RWPE2 (cell line): Measurements from ENCODE around the gene MMD.
"Not testable (repeated sequence)": the region's sequence is repeated elsewhere in the genome, so short reads cannot be mapped to it uniquely, and the experiment has no call there.

Source experiments
- ATAC-seq: fragments of 200-7000 bp; cut with Tn5 transposase; 3 replicates; pipeline ENCODE4 v1.9.1; 2021; ENCODE audit warnings: low read depth
- DNase-seq: peaks from one replicate; pipeline ENCODE4 v3.0.0-alpha.2; 2020; ENCODE audit warnings: low spot score
- H3K27ac ChIP-seq: fragments of 450-650 bp; 2 replicates; pipeline ENCODE4 v1.5.1; 2017; ENCODE audit warnings: mild to moderate bottlenecking; ENCODE audit not compliant: poor library complexity, severe bottlenecking
- H3K27me3 ChIP-seq: fragments of 250-450 bp; sonication (Bioruptor Pico); 2 replicates; pipeline ENCODE4 v1.5.1; 2021; ENCODE audit warnings: mild to moderate bottlenecking, moderate library complexity; ENCODE audit not compliant: insufficient read depth, poor library complexity, severe bottlenecking
- H3K36me3 ChIP-seq: fragments of 250-450 bp; sonication (Bioruptor Pico); 2 replicates; pipeline ENCODE4 v1.5.1; 2020; ENCODE audit warnings: low read depth, mild to moderate bottlenecking, moderate library complexity
- H3K4me1 ChIP-seq: fragments of 250-450 bp; sonication (Bioruptor Pico); 2 replicates; pipeline ENCODE4 v1.5.1; 2021; ENCODE audit warnings: mild to moderate bottlenecking, moderate library complexity; ENCODE audit not compliant: insufficient read depth, poor library complexity, severe bottlenecking
- H3K4me3 ChIP-seq: fragments of 250-450 bp; sonication (Bioruptor Pico); 2 replicates; pipeline ENCODE4 v1.5.1; 2021; ENCODE audit warnings: mild to moderate bottlenecking, moderate library complexity; ENCODE audit not compliant: severe bottlenecking
- H3K9me3 ChIP-seq: fragments of 250-450 bp; sonication (Bioruptor Pico); 2 replicates; pipeline ENCODE4 v1.5.1; 2021; ENCODE audit warnings: mild to moderate bottlenecking, moderate library complexity; ENCODE audit not compliant: severe bottlenecking
- TF ChIP-seq, protein P1 (sequence below): fragments of 450-650 bp; IDR thresholded peaks from one replicate; pipeline ENCODE4 v1.5.1; 2017; ENCODE audit warnings: mild to moderate bottlenecking, moderate library complexity; ENCODE audit not compliant: poor library complexity, severe bottlenecking

The MMD gene

DNA sequence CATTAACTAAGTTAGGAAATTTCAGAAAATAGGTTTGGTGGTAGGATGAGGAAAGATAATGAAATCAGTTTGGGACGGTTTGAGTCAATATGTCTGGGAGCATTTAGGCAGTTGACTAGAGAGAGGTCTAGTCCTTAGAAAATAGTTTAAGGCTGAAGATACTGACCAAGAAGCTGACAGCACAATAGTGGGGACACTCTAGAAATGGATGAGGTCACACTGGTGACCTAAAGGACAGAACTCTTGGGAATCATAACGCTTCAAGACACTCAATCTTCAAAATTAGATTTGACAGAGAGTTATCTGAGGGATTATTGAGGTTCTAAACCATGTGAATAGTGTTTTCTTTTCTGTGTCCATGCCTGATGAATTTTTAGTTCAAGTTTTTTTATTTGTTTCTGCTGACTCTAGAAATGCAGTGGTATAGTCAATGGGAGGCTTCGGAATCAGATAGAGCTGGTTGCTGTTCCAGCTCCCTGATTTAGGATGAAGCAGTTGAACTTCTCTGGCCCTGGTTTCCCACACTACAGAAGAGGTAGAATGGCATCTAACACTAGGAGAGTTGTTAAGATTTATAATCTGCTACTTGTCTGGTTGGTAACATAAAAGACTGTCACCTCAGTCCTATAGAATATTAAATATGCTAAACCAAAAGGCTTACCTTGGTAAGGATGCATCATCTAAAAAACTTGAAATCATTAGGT is 29.7 kb downstream of the MMD start:
- DNase-seq (no peak), ATAC-seq (no peak)
- TF ChIP-seq, protein P1, sequence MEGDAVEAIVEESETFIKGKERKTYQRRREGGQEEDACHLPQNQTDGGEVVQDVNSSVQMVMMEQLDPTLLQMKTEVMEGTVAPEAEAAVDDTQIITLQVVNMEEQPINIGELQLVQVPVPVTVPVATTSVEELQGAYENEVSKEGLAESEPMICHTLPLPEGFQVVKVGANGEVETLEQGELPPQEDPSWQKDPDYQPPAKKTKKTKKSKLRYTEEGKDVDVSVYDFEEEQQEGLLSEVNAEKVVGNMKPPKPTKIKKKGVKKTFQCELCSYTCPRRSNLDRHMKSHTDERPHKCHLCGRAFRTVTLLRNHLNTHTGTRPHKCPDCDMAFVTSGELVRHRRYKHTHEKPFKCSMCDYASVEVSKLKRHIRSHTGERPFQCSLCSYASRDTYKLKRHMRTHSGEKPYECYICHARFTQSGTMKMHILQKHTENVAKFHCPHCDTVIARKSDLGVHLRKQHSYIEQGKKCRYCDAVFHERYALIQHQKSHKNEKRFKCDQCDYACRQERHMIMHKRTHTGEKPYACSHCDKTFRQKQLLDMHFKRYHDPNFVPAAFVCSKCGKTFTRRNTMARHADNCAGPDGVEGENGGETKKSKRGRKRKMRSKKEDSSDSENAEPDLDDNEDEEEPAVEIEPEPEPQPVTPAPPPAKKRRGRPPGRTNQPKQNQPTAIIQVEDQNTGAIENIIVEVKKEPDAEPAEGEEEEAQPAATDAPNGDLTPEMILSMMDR = no peak
- Histone ChIP-seq H3K27me3 (no peaks in the 10 kb centered on the region), H3K4me3 (no peak overlapping the region), H3K27ac (no peak overlapping the region), H3K4me1 (no peaks in the 10 kb centered on the region), H3K9me3 (no peaks in the 10 kb centered on the region), H3K36me3 (peaks cover 22% of the 10 kb centered on the region; the same call in 1 of the 2 replicates)

DNA sequence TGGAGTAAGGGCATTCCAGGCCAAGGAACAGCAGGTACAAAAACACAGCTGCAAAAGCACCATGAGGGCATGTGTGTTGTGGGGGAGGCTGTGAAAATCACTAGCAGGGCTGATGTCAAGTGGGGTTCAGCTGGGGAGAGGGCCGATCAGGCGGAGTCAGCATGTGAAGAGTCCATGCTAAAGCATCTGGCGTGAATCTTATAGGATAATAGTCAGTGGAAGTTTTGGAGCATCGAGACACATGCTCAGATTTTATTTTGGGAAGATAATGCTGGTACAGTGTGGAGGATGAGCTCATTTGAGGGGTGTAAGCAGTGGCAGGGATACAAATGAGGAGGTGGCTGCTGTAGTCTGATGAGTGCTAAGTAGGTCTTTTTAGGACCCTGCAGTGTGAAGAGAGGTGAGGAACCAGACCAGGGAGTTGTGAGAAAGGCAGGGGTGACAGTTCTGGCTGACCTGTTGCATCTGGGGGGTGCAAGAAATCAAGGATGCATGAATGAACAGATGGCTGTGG is 30.3 kb downstream of the MMD start:
- DNase-seq (no peak), ATAC-seq (no peak)
- TF ChIP-seq, protein P1 = no peak
- H3K4me3 ChIP-seq = no peak overlapping the region
- H3K27ac ChIP-seq = no peak overlapping the region
- H3K9me3 ChIP-seq = no peaks in the 10 kb centered on the region
- no peaks in the 10 kb centered on the region for H3K4me1 ChIP-seq
- peaks cover 22% of the 10 kb centered on the region; the same call in 1 of the 2 replicates for H3K36me3 ChIP-seq
- H3K27me3 ChIP-seq = no peaks in the 10 kb centered on the region

DNA sequence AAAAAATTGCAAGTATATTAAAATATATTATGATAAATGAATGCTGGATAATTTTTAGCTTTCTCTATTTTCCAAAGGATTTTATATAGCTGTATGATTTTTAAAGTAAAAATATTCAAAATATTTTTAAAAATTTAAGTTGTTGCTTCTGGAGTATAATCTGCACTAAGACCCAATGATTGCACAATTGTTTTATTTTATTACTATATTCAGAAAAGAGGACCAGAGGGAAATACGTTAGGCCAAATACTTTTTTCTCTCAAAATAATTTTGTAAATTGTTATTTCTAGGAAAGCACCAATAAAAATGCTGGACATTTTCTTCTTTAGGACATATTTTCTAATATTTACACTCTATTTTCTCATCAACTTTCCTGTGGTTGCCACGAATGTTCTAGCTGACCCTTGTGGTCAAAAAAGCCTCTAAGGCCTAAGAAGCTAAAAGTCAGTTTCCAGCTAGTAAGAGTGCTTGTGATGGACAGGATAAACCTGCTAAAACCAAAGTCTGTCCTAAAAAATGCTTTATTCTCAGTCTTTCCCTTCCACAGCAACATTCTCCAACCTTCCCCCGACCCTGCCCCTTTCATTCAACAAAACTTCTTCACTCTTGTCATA is 31.2 kb downstream of the MMD start:
- H3K36me3 ChIP-seq = peaks cover 17% of the 10 kb centered on the region; the same call in 1 of the 2 replicates
- no peaks in the 10 kb centered on the region for H3K27me3 ChIP-seq
- H3K4me3 ChIP-seq = no peak overlapping the region
- H3K9me3 ChIP-seq = no peaks in the 10 kb centered on the region
- no peak for DNase-seq
- ATAC-seq = no peak
- H3K4me1 ChIP-seq = no peaks in the 10 kb centered on the region
- TF ChIP-seq, protein P1 = no peak
- H3K27ac ChIP-seq = no peak overlapping the region

DNA sequence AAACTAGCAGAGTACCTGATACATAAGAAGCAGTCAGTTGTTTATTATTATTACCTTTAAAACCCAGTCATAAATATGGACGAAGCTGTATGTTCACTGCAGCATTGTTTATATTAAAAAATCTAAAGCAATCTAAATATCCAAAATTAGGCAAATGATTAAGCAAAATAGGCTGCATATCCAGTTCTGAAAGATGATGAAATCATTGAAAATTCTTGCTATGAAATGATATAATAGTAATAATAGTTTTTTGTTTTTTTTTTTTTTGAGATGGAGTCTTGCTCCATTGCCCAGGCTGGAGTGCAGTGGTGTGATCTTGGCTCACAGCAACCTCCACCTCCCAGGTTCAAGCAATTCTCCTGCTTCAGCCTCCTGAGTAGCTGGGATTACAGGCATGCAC is 31.9 kb downstream of the MMD start:
- not testable (repeated sequence) for H3K9me3 ChIP-seq, DNase-seq, H3K27ac ChIP-seq, H3K27me3 ChIP-seq, H3K4me3 ChIP-seq, ATAC-seq, H3K4me1 ChIP-seq
- peaks cover 17% of the 10 kb centered on the region; the same call in 1 of the 2 replicates for H3K36me3 ChIP-seq

DNA sequence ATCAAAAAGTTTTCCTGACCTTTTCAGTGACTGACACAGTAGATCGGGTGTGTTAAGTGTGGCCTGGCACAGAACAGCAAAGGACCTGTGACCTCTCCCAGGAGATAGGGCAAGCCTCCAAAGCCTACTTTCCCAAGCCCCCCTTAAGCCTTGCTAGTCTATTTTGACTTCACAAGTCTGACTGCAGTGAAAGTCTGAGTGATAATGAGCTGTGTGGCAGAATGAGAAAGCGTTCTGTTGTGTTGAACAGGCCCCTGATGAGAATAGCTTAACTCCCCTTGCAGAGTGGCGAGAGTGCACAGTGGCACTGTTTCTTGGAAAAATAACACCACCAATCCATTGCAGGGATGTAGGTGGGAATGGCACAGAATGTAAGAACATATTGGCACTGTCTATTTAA is 32.8 kb downstream of the MMD start:
- TF ChIP-seq, protein P1 = no peak
- H3K4me1 ChIP-seq = no peaks in the 10 kb centered on the region
- no peak for ATAC-seq

More for the DNA sequence above, 32.8 kb downstream of the MMD start:
- peaks cover 11% of the 10 kb centered on the region; the same call in 1 of the 2 replicates for H3K36me3 ChIP-seq
- no peak overlapping the region for H3K4me3 ChIP-seq
- no peak overlapping the region for H3K27ac ChIP-seq
- H3K9me3 ChIP-seq = no peaks in the 10 kb centered on the region
- H3K27me3 ChIP-seq = no peaks in the 10 kb centered on the region
- no peak for DNase-seq
